ENCODE data around the gene SSH3. TPM values are rescaled to one million over a fixed set of nuclear protein-coding genes. Genes with fewer than 3 reads are reported as not detected.

The SSH3 gene
- total RNA-seq, 1 experiment from 2014 or later = 57.8 TPM

- no peak for TF ChIP-seq REST (IDR thresholded peaks at IDR 0.05; ENCODE audit: low read depth)
- no peak for TF ChIP-seq EZH2phosphoT487 (IDR thresholded peaks at IDR 0.05; ENCODE audit: borderline replicate concordance)
- TF ChIP-seq POLR2A (IDR thresholded peaks at IDR 0.05; ENCODE audit: borderline replicate concordance, extremely low read depth, insufficient read depth, insufficient read length) = no peak
- peak; percentile 63 for TF ChIP-seq YY1 (IDR thresholded peaks at IDR 0.05; ENCODE audit: extremely low read depth, insufficient replicate concordance, low read depth, low read length)
- no peak for TF ChIP-seq ATF3 (IDR thresholded peaks at IDR 0.05)
- no peak for TF ChIP-seq JUND (IDR thresholded peaks at IDR 0.05)
- TF ChIP-seq ZNF274 (IDR thresholded peaks at IDR 0.05; ENCODE audit: low read depth, low read length) = no peak
- TF ChIP-seq FOSL1 (IDR thresholded peaks at IDR 0.05; ENCODE audit: low read depth) = no peak
- TF ChIP-seq CBX3 (IDR thresholded peaks at IDR 0.05; ENCODE audit: low read depth) = no peak
- TF ChIP-seq RAD21 (IDR thresholded peaks at IDR 0.05; ENCODE audit: low read depth) = peak; percentile 74
- TF ChIP-seq POLR2AphosphoS5 (IDR thresholded peaks at IDR 0.05; ENCODE audit: low read depth, low read length) = peak; percentile 39; the same call in 1 of the 2 replicates
- TF ChIP-seq SRF (IDR thresholded peaks at IDR 0.05; ENCODE audit: low read depth) = no peak
- no peak for TF ChIP-seq CEBPB (IDR thresholded peaks at IDR 0.05; ENCODE audit: low read depth)
- TF ChIP-seq EGR1 (IDR thresholded peaks at IDR 0.05; ENCODE audit: low read depth) = no peak
- TF ChIP-seq EZH2 (IDR thresholded peaks at IDR 0.05) = no peak
- no peak; the same call in 1 of the 2 replicates for TF ChIP-seq MAX (IDR thresholded peaks at IDR 0.05)
- no peak for TF ChIP-seq SIN3A (IDR thresholded peaks at IDR 0.05; ENCODE audit: low read depth)
Observed at GRCh38 chr11:67262731-67263675, 40.3 kb upstream of the SSH3 start (continued).

Data from HCT116 (cell line).